Stomach (tissue), 4 donors: Measurements from ENCODE around the gene ELMO1.

Source experiments
- CTCF ChIP-seq, 7 experiments: fragments of 450-650 bp in 4 of 7; fragments of 200-600 bp in 3 of 7; sonication (generic) in 3 of 7; IDR thresholded peaks; one replicate each; pipeline ENCODE4 v1.5.1; 2016 to 2019; ENCODE audit warnings: antibody characterized with exemption in 7 of 7, control low read depth in 2 of 7, mild to moderate bottlenecking in 1 of 7
- EP300 ChIP-seq: sonication (generic); formaldehyde crosslinking; IDR thresholded peaks from one replicate; pipeline ENCODE4 v1.6.1; 2017; ENCODE audit warnings: antibody characterized with exemption
- POLR2AphosphoS5 ChIP-seq, 3 donors: sonication (generic); formaldehyde crosslinking; IDR thresholded peaks; one replicate each; pipeline ENCODE4 v1.6.1; 2016; ENCODE audit warnings: antibody characterized with exemption in 3 of 3

GRCh38 chr7:36961693-36962092, 487.0 kb downstream of the ELMO1 start:
- TF ChIP-seq EP300 (no peak), CTCF (IDR thresholded peaks at IDR 0.05) (no peak), POLR2AphosphoS5 (IDR thresholded peaks at IDR 0.05) (no peak)
